Keratinocyte (primary cell): ENCODE results near the gene ARMC2. TPM values are rescaled to one million over a fixed set of nuclear protein-coding genes. Genes with fewer than 3 reads are reported as not detected.

Source experiments
- DNase-seq: peaks from one replicate; pipeline ENCODE4 v3.0.0-alpha.2; 2011; ENCODE audit warnings: low read depth, missing footprints, low spot score
- FAIRE-seq: peaks from 2 replicates; lab custom pipeline; 2011; peaks lifted over from hg19 to GRCh38; lab: Jason Lieb, UNC
- H2AFZ ChIP-seq: 2 replicates; pipeline ENCODE4 v1.6.0; 2012; ENCODE audit warnings: low read length, control low read depth, inconsistent platforms; ENCODE audit not compliant: control insufficient read depth
- H3K27ac ChIP-seq: 2 replicates; pipeline ENCODE4 v1.5.1; 2011; ENCODE audit warnings: low read length; ENCODE audit not compliant: control insufficient read depth, insufficient read depth
- H3K27me3 ChIP-seq: 3 replicates; pipeline ENCODE4 v1.6.0; 2011; ENCODE audit warnings: low read length; ENCODE audit not compliant: control insufficient read depth, insufficient read depth; ENCODE audit errors: extremely low read depth
- H3K36me3 ChIP-seq, 2 experiments: 2 replicates in 1 of 2; 3 replicates in 1 of 2; pipeline ENCODE4 v1.5.1; 2011; ENCODE audit warnings: low read length in 2 of 2, mild to moderate bottlenecking in 1 of 2; ENCODE audit not compliant: control insufficient read depth in 2 of 2, insufficient read depth in 2 of 2; ENCODE audit errors: extremely low read depth in 1 of 2
- H3K4me1 ChIP-seq: 3 replicates; pipeline ENCODE4 v1.5.1; 2011; ENCODE audit warnings: low read length; ENCODE audit not compliant: control insufficient read depth, insufficient read depth; ENCODE audit errors: extremely low read depth
- H3K4me2 ChIP-seq: 3 replicates; pipeline ENCODE4 v1.6.0; 2011; ENCODE audit warnings: low read depth, low read length; ENCODE audit not compliant: control insufficient read depth, insufficient read depth; ENCODE audit errors: extremely low read depth
- H3K4me3 ChIP-seq, 3 experiments: fragments of 200-600 bp in 1 of 3; sonication (generic) in 1 of 3; 2 replicates in 2 of 3; 3 replicates in 1 of 3; pipeline ENCODE4 v1.5.1; 2011 to 2016; ENCODE audit warnings: low read length in 3 of 3, mild to moderate bottlenecking in 3 of 3, control low read depth in 2 of 3, inconsistent platforms in 1 of 3, low read depth in 1 of 3, mixed read lengths in 1 of 3, mixed run types in 1 of 3, moderate library complexity in 1 of 3; ENCODE audit not compliant: control insufficient read depth in 2 of 3, insufficient read depth in 2 of 3; ENCODE audit errors: extremely low read depth in 1 of 3
- H3K79me2 ChIP-seq: 2 replicates; pipeline ENCODE4 v1.6.0; 2012; ENCODE audit warnings: low read length; ENCODE audit not compliant: control insufficient read depth, insufficient read depth
- H3K9ac ChIP-seq: 3 replicates; pipeline ENCODE4 v1.6.0; 2011; ENCODE audit warnings: low read length; ENCODE audit not compliant: control insufficient read depth, insufficient read depth; ENCODE audit errors: extremely low read depth
- H3K9me1 ChIP-seq: 3 replicates; pipeline ENCODE4 v1.6.0; 2011; ENCODE audit warnings: low read length; ENCODE audit not compliant: control insufficient read depth, insufficient read depth; ENCODE audit errors: extremely low read depth
- H3K9me3 ChIP-seq: 2 replicates; pipeline ENCODE4 v1.5.1; 2012; ENCODE audit warnings: low read depth, low read length; ENCODE audit not compliant: control insufficient read depth
- H4K20me1 ChIP-seq: 3 replicates; pipeline ENCODE4 v1.6.0; 2011; ENCODE audit warnings: low read length; ENCODE audit not compliant: control insufficient read depth, insufficient read depth; ENCODE audit errors: extremely low read depth
- EZH2 ChIP-seq: IDR thresholded peaks from one replicate; pipeline ENCODE4 v1.6.1; 2012; ENCODE audit warnings: inconsistent platforms, mild to moderate bottlenecking, low read length, moderate library complexity
- dilution Hi-C: fragments of 300-500 bp; cut with MboI; formaldehyde crosslinking; loops from one replicate; pipeline ENCODE4 v1.7.0; 2020; ENCODE audit warnings: low sequenced_read_pairs; ENCODE audit not compliant: extremely low pct_ligation_motif_present
- polyA plus RNA-seq, 5 experiments: library from polyadenylated mRNA; depleted of rRNA in 3 of 5; stranded (reverse) in 3 of 5; stranded (forward) in 1 of 5; unstranded in 1 of 5; fragments of >200 nt; gene quantifications; 1 replicate in 1 of 5; 2 replicates in 3 of 5; 3 replicates in 1 of 5; pipeline versions ENCODE4 v1.2.1 to v1.2.3, GENCODE V29; 2011 to 2012; ENCODE audit warnings: missing spikeins in 2 of 5, low read depth in 1 of 5, low replicate concordance in 1 of 5
- TF ChIP-seq, protein P1 (sequence below), 3 experiments: IDR thresholded peaks in 1 of 3; conservative IDR thresholded peaks in 1 of 3; optimal IDR thresholded peaks in 1 of 3; 2 replicates in 2 of 3; 3 replicates in 1 of 3; pipeline versions ENCODE3 to v1.5.1; 2011; ENCODE audit warnings: low read length in 3 of 3, mild to moderate bottlenecking in 3 of 3, moderate library complexity in 2 of 3, control low read depth in 1 of 3, inconsistent platforms in 1 of 3; ENCODE audit not compliant: insufficient read depth in 2 of 3; ENCODE audit errors: extremely low read depth in 1 of 3

ARMC2 gene
- polyA plus RNA-seq, 1 donor (not counting 4 experiments of a cell fraction or from before 2014, with no cell fraction given), result 3.8 TPM

DNA sequence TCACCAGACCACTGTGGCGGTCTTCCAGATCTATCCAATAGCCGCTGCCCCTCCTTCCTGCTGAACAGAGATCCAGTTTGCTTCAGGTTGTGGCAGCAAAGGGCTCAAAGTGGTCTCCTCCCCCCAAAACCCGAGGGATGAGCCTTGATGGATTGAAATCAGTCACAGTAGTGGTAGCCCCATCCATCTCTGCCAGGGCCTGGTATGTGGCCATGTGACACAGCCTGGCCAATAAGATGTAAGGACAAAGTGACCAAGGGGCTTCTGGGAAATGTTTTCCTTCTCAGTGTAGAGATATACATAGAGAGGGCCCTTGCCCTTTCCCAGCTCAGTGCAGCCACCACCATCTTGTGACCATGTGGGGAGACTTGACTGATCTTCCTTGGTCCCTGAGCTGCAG is 4.1 kb upstream of the ARMC2 start:
- Histone ChIP-seq H2AFZ (no peak overlapping the region), H4K20me1 (no peaks in the 10 kb centered on the region), H3K27me3 (no peaks in the 10 kb centered on the region), H3K36me3 (no peaks in the 10 kb centered on the region), H3K9me1 (no peaks in the 10 kb centered on the region), H3K9me3 (no peaks in the 10 kb centered on the region), H3K4me1 (peaks cover 9% of the 10 kb centered on the region), H3K9ac (no peak overlapping the region), H3K4me2 (no peak overlapping the region), H3K27ac (no peak overlapping the region), H3K4me3 (no peak overlapping the region), H3K79me2 (no peaks in the 10 kb centered on the region)
- no peak for FAIRE-seq
- no peak for DNase-seq
- TF ChIP-seq, protein P1, sequence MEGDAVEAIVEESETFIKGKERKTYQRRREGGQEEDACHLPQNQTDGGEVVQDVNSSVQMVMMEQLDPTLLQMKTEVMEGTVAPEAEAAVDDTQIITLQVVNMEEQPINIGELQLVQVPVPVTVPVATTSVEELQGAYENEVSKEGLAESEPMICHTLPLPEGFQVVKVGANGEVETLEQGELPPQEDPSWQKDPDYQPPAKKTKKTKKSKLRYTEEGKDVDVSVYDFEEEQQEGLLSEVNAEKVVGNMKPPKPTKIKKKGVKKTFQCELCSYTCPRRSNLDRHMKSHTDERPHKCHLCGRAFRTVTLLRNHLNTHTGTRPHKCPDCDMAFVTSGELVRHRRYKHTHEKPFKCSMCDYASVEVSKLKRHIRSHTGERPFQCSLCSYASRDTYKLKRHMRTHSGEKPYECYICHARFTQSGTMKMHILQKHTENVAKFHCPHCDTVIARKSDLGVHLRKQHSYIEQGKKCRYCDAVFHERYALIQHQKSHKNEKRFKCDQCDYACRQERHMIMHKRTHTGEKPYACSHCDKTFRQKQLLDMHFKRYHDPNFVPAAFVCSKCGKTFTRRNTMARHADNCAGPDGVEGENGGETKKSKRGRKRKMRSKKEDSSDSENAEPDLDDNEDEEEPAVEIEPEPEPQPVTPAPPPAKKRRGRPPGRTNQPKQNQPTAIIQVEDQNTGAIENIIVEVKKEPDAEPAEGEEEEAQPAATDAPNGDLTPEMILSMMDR (optimal IDR thresholded peaks at IDR 0.05 in 1 of 3, IDR thresholded peaks at IDR 0.05 in 1 of 3, conservative IDR thresholded peaks at IDR 0.05 in 1 of 3; ENCODE audit: extremely low read depth in 1 of 3, insufficient read depth in 2 of 3, low read length in 3 of 3), result no peak
- no peak for TF ChIP-seq EZH2
- dilution Hi-C loops, result no loop called here

DNA sequence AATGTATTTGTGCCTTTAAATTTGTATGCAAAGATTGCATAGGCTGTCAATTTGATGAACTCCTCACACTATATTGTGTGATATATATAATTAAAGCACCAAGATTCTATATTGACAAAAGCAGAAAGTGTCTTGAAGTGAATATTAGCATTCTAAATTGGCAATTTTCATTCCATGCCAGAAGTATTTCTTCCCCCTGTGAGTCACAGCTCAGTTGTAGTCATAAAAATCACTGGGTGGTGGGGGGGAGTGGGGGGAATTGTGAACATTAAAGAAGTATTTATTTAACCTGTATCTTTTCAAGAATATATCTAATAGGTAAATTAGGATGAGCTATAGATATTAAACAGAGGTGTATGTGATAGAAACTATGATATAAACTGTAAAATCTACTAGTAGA is 3.1 kb upstream of the ARMC2 start:
- dilution Hi-C loops, result no loop called here
- Histone ChIP-seq H3K9me1 (no peaks in the 10 kb centered on the region), H3K4me1 (peaks cover 9% of the 10 kb centered on the region), H3K27ac (no peak overlapping the region), H3K79me2 (no peaks in the 10 kb centered on the region), H3K4me2 (no peak overlapping the region), H3K9me3 (no peaks in the 10 kb centered on the region), H3K27me3 (no peaks in the 10 kb centered on the region), H3K4me3 (no peak overlapping the region), H4K20me1 (no peaks in the 10 kb centered on the region), H2AFZ (no peak overlapping the region), H3K9ac (no peak overlapping the region), H3K36me3 (no peaks in the 10 kb centered on the region)
- no peak for FAIRE-seq
- TF ChIP-seq EZH2, result no peak
- TF ChIP-seq, protein P1 (optimal IDR thresholded peaks at IDR 0.05 in 1 of 3, IDR thresholded peaks at IDR 0.05 in 1 of 3, conservative IDR thresholded peaks at IDR 0.05 in 1 of 3; ENCODE audit: extremely low read depth in 1 of 3, insufficient read depth in 2 of 3, low read length in 3 of 3), result no peak
- no peak for DNase-seq
